Measurements from ENCODE around the gene SEC16A.

SEC16A gene

GRCh38 chr9:136437430-136437829 lies 45.4 kb downstream of the SEC16A start:
- no peak for DNase-seq

DNA sequence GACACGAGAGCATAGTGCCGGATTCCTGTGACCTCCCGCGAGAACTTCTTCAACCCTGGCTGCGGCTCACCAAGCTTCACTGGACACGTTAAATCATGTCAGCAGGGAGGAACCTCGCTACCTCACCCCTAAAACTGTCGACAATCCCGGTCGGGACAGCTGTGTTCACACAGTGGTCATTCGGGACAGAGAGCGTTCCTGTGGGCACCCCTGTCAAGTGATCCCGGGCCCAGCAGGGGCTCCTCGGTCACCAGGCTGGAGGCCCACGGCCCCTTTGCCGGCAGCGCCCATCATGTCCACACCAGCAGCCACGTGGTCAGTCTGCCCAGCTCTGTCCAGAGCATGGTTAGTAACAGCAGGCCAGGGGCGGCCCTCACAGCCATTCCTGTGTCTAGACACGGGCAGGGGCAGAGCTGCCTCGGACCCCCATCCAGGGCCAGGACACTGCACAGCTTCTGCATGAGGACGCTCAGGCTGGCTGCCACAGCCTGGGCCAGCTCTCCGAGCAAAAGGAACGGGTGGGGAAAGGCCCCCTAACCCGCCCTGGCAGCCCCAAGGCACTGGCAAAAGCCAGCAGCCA lies 46.7 kb downstream of the SEC16A start:
- DNase-seq, result no peak

DNA sequence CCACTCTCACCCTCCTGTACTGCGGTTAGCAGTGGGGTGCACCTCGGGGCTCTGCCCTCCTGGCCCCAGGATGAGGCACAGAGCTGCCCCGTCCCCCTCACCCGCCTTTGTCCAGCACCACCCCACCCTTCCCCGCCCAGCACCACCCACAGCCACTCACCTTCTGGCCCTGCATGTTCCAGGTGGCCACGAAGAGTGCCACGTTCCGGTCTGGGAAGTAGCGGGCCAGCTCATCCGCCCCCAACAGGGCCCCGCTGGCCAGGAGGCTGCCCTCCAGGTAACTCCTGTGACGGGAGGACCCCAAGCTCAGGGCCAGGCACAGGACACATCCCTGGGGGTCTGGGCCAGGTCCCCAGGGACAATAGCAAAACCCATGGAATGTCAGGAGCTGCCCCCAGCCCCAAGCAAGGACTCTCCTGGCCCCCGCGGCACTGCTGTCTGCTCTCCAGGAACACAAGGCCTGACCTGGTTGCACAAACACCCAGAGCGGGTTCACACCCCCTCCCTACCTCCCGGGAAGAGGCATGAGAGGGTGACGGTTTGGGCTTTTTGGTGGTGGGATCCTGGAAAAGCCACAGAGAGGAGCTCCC lies 48.2 kb downstream of the SEC16A start:
- DNase-seq, result no peak

DNA sequence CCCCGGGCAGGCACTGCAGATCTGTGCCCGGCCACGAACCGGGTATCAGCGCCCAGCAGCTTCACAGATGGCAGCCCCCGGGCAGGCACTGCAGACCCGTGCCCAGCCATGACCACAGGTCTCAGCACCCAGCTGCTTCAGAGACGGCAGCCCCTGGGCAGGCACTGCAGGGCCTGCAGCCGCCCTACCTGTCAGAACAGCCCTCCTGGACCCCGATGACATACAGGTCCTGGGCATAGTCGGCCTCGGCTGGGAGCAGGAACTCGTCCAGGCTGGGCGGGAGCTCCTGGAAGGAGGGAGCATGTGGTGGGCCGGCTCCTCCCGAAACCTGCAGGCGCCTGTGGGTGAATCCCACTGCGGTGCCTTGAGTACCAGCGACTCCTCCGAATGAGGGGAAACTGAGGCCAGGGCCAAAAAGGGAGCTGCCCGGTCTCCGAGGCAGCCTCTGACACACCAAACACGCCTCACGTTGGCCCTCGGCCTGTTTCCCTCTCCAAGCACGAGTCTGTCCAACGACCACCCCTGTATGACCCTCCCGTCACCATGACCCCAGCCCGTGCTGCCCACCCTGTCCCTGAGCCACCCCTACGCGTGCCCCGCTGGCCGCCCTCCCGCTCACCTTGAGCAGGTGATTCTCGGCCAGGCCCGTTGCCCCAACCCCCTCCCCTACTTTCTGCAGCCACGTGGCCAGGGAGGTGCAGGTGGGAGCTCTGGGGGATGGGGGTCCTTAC lies 48.8 kb downstream of the SEC16A start:
- no peak for DNase-seq

DNA sequence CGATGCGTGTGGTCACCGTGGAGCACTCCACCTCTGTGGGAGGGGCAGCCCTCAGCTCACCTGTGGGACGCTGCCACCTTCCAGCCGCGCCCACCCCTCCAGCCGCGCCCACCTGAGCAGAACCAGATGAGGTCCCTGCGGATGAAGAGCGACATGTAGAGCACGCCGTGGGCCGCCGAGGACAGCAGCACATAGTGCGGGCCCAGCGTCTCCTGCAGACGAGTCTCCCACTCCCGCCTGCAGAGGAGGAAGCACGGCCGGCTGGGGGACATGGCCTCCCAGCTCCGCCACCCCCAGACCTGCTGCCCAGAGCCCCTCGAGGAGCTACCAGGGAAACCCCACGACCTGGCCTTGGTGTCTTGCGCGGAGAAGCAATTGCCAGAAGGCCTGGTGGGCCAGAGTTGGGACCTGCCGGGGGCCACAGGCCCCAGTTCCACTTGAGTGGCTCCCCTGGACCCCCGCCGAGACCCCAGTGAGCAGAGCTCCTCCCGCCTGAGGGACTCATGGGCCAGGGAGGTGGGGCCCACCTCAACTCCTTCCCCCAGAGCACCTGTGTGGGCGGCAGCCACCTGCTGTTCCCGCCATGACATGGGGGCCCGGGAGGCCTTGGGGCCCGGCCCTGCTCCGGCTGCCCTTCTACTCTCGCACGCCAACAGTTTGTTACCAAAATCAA lies 49.7 kb downstream of the SEC16A start:
- no peak for DNase-seq

DNA sequence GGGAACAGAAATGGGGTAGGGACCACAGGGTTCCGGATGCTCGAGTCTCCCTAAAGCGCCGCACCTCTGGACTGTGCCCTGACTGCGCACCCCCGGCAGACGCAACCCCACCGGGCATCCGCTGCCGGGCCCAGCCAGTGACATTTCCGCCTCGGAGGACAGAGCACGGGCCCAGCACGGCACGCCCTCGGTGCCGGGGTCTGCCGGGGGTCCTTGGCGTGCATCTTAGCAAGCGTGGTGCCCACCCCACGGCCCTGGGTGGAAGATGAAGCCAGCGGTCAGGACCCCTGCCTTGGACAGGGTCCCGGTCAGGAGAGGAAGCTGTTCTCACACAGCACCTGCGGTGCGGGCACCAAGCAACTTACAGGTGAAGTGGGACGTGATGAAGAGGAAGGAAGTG lies 50.2 kb downstream of the SEC16A start:
- DNase-seq, result no peak

GRCh38 chr9:136431782-136432350 lies 51.0 kb downstream of the SEC16A start:
- no peak for DNase-seq

- no peak for DNase-seq
Observed at GRCh38 chr9:136430588-136431234, 52.1 kb downstream of the SEC16A start.

- no peak for DNase-seq
Observed at GRCh38 chr9:136429683-136430491, 53.0 kb downstream of the SEC16A start.

GRCh38 chr9:136429075-136429628 lies 53.7 kb downstream of the SEC16A start:
- no peak for DNase-seq

DNA sequence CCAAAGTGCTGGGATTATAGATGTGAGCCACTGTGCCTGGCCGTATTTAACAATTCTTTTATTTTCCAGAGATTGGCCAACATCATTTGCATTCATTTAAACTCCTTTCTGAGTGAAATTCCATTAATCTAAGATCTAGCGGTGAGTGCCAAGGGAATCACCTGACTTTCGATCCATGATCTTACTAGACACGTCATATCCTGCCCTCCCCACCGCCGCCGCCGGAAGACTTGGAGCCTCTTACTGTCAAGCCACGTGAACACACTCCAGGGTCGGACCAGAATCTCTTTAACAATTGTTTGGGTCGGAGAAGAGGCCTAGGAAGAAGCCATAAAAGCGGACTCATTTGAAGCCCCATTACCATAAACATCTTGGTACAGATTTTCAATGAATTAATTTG lies 56.1 kb downstream of the SEC16A start:
- no peak for DNase-seq

DNA sequence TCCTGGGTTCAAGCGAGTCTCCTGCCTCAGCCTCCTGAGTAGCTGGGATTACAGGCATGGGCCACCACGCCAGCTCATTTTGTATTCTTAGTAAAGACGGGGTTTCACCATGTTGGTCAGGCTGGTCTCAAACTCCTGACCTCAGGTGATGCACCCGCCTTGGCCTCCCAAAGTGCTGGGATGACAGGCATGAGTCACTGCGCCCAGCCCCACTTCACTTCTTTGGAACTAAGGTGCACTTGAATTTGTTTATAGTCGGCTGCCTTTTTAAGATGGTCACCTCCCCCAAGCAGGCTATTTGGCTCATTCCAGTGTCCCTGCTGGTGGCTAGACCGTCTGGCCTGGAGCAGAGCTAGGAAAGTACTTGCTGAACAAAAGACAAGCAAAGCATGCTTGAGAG lies 57.5 kb downstream of the SEC16A start:
- peak; percentile 56 for DNase-seq

DNA sequence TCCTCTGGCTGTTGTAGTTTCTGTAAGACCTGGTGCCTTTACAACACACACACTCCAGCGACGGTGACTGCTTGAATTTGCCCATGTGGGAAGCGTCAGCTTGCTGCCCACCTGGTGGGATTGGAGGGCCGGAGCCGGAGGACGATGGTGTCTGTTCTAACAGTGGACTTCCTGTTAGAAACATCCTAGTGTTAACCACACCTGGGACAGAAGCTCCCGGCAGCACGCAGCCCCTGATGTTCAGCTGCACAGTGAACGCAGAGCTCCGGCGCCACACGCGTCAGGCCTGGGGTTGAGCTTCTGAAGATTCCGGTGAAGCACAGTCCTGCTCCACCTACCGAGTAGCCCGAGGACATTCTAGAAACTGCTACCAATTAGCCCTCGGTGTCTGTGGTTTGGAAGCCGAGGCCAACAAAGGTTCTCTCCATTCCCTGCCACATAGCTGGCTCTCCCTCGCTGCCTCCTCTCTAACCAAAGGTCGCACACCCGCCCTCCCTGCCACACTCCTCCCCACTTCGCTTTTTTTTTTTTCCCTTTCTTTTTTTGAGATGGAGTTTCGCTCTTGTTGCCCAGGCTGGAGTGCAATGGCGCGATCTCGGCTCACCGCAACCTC lies 58.0 kb downstream of the SEC16A start:
- no peak for DNase-seq

DNA sequence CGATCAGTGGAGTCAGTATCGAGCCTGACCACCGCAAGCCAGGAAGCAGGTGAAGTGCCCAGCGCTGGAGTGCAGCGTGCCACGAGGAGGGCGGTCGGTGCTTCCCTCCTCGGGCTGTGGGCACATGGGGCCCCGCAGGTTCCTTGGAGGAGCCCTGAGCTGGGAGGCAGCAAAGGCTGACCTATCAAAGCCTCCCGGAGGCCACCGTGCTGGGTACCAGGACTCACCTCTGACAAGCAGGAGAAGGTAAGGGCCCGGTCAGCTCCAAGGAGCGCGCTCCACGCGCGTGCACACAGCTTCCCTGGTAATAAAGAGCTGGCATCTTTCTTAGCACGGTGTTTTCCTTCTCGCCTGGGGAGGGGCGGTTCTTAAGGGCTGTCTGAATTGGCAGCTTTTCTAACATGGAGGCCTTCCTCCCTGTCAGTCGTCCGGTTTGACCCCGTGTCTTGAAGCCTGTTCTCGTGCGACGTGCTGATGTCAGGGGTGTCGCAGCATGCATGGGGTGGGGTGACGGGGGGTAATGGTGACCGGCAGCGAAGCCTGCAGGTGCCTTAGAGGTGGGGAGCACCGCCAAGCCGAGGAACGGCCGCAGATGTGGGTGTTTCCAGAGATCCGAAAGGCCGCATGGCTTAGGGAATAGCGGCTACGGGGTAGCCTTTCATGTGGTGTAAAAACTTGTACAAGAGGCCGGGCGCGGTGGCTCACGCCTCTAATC lies 59.3 kb downstream of the SEC16A start:
- DNase-seq, result no peak

DNA sequence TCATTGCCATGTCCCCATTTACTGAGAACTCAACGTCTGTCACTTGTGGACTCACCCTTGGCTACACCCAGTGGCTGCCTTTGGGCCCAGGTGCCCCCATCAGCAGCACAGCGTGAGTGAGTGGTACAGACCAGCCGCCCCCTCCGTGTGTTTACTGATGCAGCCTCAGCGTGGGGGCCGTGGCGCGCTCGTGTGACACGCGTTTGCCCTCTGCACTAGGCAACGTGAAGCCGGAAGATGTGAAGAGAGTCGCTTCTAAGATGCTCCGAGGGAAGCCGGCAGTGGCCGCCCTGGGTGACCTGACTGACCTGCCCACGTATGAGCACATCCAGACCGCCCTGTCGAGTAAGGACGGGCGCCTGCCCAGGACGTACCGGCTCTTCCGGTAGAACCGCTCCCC lies 60.0 kb downstream of the SEC16A start:
- DNase-seq, result no peak

DNA sequence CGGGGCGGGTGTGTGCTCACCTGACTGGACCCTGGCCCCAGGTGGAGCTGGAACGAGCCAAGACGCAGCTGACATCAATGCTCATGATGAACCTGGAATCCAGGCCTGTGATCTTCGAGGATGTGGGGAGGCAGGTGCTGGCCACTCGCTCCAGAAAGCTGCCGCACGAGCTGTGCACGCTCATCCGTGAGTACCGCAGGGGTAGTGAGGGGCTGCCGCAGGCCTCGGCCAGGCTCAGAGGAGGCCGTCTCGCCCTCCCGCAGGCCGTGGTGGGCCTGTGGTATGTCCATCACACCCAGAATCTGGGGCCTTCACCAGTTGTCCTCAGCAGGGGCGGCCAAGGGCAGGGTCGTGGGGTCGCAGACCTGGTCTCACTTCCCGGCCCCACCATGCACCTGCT lies 61.0 kb downstream of the SEC16A start:
- DNase-seq, result no peak

DNA sequence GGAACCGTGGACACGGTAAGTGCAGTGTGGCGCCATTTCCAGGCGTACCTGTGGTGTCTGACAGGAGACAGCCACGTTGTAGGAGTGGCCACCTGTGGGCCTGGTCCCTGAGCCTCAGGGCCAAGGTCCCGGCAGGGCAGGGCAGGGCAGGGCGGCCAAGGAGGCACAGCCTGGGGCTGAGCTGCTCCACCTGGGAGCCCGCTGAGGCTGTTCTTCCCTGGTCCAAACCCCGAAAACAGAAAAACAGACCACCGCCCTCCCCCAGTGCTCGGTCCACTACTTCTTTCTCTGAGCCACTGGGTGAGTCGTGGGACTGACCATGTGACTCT lies 63.8 kb downstream of the SEC16A start:
- no peak for DNase-seq

DNA sequence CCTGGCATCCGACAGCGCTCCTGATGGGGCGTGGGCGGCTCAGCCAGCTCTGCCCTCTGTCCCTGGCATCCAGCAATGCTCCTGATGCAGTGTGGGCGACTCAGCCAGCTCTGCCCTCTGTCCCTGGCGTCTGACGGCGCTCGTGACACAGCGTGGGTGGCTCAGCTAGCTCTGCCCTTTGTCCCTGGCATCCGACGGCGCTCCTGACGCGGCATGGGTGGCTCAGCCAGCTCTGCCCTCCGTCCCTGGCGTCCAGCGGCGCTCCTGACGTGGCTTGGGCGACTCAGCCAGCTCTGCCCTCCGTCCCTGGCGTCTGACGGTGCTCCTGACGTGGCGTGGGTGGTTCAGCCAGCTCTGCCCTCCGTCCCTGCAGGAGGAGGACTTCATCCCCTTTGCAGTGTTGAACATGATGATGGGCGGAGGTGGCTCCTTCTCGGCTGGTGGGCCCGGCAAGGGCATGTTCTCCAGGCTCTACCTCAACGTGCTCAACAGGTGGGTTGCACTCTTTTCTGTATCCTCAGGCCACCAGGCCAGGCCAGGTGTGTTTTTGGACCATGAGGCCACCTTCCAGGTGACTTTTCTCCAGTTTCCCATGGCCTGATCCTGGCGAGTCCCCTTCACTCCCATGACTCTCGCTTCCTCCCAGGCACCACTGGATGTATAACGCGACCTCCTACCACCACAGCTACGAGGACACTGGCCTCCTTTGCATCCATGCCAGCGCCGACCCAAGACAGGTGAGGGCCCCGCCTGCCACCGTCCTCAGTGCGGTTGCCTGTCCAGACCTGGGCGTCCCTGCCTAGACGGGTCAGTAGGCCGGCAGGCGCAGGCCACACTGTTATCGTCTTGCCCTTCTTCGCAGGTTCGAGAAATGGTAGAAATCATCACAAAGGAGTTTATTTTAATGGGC lies 64.4 kb downstream of the SEC16A start:
- DNase-seq, result no peak

- DNase-seq, result no peak
Observed at GRCh38 chr9:136416914-136417313, 65.9 kb downstream of the SEC16A start.

DNA sequence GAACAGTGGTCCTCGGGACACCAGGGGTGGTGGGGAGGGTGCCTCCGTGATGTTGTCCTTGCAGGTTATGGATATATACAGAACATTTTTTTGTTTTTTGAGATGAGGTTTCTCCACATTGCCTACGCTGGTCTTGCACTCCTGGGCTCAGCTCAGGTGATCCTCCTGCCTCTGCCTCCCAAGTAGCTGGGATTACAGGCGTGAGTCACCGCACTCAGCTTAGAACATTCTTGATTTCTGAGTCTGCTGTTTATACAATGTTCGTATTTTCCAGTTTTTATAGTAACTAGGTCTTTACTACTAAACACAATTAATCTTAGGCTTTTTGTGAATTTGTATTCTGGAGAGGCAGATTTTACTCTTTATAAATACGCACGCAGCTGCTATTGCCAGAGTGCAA lies 66.4 kb downstream of the SEC16A start:
- no peak for DNase-seq

Measured in stimulated activated CD8-positive, alpha-beta memory T cell treated with anti-CD3 and anti-CD28 coated beads, Interleukin-4, amount 100 ng/mL, for 48 hours (primary cell).